ENCODE measurements around the gene NCOR2. TPM values are rescaled to one million over a fixed set of nuclear protein-coding genes. Genes with fewer than 3 reads are reported as not detected.

Gene NCOR2
- total and polyA plus RNA-seq, 12 donors, result 46.9 to 200 (median 132) TPM

DNA sequence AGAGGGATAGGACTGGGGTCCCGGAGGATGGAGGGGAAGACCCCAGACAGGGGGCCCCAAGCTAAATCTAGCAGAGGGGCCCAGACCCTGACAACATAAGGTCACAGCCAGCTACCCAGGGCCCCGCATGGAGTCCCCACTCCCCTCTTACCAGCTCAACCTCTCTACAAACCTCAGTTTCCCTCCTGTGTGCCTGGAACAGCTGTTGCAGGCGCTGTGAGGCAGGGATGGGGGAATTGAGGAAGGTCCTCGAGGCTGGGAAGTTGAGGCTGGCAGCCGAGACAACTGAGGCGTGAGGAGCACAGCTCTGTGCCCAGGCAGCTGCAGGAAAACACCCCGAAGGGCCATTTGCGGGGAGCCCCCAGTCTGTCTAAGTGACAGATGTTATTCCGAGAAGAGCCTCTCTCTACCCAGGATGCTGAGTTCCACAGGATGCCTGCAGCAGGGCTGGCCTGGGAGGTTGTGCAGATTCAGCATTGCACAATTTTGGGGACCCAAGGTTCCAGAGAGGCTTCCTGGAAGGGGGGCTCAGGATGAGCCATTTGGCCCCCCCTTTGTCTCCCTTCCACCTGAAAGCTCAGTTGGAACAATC lies 42.7 kb upstream of the NCOR2 start:
- Histone ChIP-seq H3K27me3 (peaks cover 0 to 6% (median 0%) of the 10 kb centered on the region in 7 donors), H3K9me3 (peaks cover 0 to 11% (median 0%) of the 10 kb centered on the region in 11 donors), H3K36me3 (no peaks in the 10 kb centered on the region), H3K4me1 (peaks cover 0 to 35% (median 13%) of the 10 kb centered on the region in 9 donors), H3K27ac (no peak overlapping the region), H3K4me3 (no peak overlapping the region)
- WGBS, 2 donors, result 84 to 86% methylated on average over 9 of the region's 9 CpGs
- ATAC-seq (peak in 1 of 8 donors; percentile 24), DNase-seq (no peak)
- TF ChIP-seq, protein P1, sequence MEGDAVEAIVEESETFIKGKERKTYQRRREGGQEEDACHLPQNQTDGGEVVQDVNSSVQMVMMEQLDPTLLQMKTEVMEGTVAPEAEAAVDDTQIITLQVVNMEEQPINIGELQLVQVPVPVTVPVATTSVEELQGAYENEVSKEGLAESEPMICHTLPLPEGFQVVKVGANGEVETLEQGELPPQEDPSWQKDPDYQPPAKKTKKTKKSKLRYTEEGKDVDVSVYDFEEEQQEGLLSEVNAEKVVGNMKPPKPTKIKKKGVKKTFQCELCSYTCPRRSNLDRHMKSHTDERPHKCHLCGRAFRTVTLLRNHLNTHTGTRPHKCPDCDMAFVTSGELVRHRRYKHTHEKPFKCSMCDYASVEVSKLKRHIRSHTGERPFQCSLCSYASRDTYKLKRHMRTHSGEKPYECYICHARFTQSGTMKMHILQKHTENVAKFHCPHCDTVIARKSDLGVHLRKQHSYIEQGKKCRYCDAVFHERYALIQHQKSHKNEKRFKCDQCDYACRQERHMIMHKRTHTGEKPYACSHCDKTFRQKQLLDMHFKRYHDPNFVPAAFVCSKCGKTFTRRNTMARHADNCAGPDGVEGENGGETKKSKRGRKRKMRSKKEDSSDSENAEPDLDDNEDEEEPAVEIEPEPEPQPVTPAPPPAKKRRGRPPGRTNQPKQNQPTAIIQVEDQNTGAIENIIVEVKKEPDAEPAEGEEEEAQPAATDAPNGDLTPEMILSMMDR (IDR thresholded peaks at IDR 0.05), result no peak
- intact Hi-C loops (cut with DNase I), result no loop called here

DNA sequence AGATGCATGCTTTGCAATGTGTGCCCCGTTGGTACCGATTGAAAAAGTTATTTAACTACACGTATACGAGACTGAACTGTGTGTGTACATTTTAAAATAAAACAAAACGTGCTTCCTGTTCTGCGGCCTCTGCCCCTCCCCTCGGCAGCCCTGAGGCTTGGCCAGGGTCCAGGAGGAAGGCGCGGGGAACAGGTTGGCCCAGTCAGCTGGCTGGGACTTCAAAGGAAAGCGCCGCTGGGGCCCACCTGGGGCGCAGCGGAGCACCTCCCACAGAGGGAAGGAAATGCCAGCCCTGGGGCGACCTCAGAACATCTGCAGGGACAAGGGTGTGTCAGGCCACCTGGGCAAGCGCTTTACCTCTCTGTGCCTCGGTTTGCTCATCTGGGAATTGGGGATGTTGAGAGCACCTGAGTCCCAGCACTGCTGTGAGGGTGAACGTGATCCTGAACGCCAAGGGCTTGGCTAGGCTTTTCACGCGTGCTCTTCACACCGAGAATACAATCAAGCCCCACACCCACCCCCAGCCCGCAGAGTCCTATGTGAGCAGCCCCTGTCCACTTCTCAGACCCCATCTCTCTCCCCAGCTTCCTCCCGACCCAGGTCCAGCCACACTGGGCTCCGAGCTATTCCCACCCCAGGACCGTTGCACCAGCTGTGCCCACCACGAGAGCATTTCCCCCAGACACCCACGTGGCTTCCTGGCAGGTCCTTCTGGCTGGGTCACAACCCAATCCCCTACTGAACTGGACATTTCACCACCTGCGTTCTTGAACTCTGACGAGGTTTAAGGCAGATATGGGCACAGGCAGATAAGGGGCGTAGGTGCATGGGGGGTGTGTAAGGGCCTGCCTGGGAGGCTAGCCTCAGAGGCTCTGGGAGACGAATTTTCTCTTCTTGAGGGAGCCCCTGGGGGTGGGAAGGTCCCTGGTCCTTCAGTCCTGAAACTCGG lies 41.9 kb upstream of the NCOR2 start:
- H3K27ac ChIP-seq, result peak overlapping the region in 1 of 10 donors; percentile 10
- no peaks in the 10 kb centered on the region for H3K36me3 ChIP-seq
- peaks cover 0 to 9% (median 0%) of the 10 kb centered on the region in 11 donors for H3K9me3 ChIP-seq
- TF ChIP-seq, protein P1 (IDR thresholded peaks at IDR 0.05), result no peak
- ATAC-seq, result peak; percentile 13 to 89 (median 76)
- peak overlapping the region in 1 of 10 donors; percentile 14 for H3K4me3 ChIP-seq
- intact Hi-C loops (cut with DNase I), result no loop called here
- 31 to 37% methylated on average over 32 of the region's 32 CpGs for WGBS, 2 donors
- peaks cover 0 to 6% (median 0%) of the 10 kb centered on the region in 7 donors for H3K27me3 ChIP-seq
- DNase-seq, result peak; percentile 79 to 83
- peaks cover 0 to 35% (median 13%) of the 10 kb centered on the region in 9 donors for H3K4me1 ChIP-seq

DNA sequence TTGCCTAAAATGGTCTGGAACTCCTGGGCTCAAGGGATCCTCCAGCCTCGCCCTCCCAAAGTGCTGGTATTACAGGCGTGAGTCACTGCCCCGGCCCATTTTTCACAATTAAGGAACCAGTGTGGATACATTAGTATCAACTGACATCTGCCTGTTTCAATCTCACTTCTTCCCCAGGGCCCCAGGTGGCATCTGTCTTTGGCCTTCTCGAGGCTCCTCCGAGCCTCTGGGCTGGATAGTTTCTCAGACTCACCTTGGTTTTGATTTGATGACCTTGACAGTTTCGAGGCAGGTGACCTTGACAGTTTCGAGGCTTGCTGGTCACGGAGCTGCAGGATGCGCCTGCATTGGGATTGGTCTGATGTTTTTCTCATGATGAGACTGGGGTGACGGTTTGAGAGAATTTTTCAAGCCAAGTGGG lies 41.0 kb upstream of the NCOR2 start:
- ATAC-seq, result no peak
- TF ChIP-seq, protein P1 (IDR thresholded peaks at IDR 0.05), result no peak
- H3K27ac ChIP-seq, result no peak overlapping the region
- DNase-seq, result no peak
- 69 to 76% methylated on average over 10 of the region's 10 CpGs for WGBS, 2 donors
- H3K4me1 ChIP-seq, result peaks cover 0 to 39% (median 13%) of the 10 kb centered on the region in 9 donors
- intact Hi-C loops (cut with DNase I), result no loop called here
- H3K36me3 ChIP-seq, result no peaks in the 10 kb centered on the region
- peaks cover 0 to 4% (median 0%) of the 10 kb centered on the region in 11 donors for H3K9me3 ChIP-seq
- H3K27me3 ChIP-seq, result peaks cover 0 to 6% (median 0%) of the 10 kb centered on the region in 7 donors
- H3K4me3 ChIP-seq, result peak overlapping the region in 1 of 10 donors; percentile 14

DNA sequence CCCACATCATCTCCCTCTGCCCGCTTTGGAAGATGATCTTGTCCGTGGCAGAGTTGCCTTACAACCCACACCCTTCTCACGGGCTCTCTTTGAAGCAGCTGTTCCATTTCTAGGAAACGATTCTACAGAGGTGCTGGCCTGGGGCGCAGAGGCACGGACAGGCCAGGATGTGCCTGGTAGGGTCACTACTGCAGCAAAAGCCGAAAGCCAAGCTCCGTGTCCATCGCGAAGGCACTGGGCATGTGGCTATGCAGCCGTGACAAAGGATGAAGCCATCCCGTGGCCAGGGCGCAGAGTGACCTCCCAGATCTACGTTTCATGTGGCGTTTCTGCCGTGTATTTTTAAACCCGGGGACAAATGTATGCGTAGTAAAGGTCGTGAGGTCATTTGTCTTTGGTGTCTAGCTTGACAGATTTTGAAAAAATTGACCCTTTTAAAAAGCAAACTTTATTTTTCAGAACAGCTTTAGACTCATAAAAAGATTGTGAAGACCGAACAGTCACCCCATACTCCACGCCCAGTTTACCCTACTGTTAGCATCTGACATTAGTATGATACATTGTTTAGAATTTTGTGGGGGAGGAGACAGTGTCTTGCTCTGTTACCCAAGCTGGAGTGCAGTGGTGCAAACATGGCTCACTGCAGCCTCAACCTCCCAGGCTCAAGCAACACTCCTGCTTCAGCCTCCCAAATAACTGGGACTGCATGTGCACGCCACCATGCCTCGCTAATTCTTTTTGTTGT lies 40.4 kb upstream of the NCOR2 start:
- Histone ChIP-seq H3K4me1 (peaks cover 0 to 37% (median 13%) of the 10 kb centered on the region in 9 donors), H3K27ac (no peak overlapping the region), H3K4me3 (no peak overlapping the region), H3K9me3 (peaks cover 0 to 4% (median 0%) of the 10 kb centered on the region in 11 donors), H3K36me3 (no peaks in the 10 kb centered on the region), H3K27me3 (peaks cover 0 to 6% (median 0%) of the 10 kb centered on the region in 7 donors)
- ATAC-seq (no peak), DNase-seq (no peak)
- intact Hi-C loops (cut with DNase I), result no loop called here
- 96% methylated on average over 23 of the region's 23 CpGs for WGBS, 2 donors
- TF ChIP-seq, protein P1 (IDR thresholded peaks at IDR 0.05), result no peak

All from heart right ventricle (tissue), 16 donors.